T-helper 1 cell treated with Interleukin-12 subunit alpha and Interleukin-12 subunit beta and Interleukin-4 antibody, amounts not matched to agents 30 ng/mL and 1 ng/mL, for 36 hours (primary cell): ENCODE results near the gene TMEM184A. TPM values are rescaled to one million over a fixed set of nuclear protein-coding genes. Genes with fewer than 3 reads are reported as not detected.

Source experiments
- intact Hi-C: fragments of 100-400 bp; cut with micrococcal nuclease; formaldehyde crosslinking; loops from one replicate; pipeline ENCODE4 v1.15.1; 2024
- total RNA-seq: library from RNA; stranded (reverse); gene quantifications from 2 replicates; pipeline ENCODE4 v1.2.3, GENCODE V29; 2022

TMEM184A gene
- total RNA-seq, 1 donor from 2014 or later, result not detected

DNA sequence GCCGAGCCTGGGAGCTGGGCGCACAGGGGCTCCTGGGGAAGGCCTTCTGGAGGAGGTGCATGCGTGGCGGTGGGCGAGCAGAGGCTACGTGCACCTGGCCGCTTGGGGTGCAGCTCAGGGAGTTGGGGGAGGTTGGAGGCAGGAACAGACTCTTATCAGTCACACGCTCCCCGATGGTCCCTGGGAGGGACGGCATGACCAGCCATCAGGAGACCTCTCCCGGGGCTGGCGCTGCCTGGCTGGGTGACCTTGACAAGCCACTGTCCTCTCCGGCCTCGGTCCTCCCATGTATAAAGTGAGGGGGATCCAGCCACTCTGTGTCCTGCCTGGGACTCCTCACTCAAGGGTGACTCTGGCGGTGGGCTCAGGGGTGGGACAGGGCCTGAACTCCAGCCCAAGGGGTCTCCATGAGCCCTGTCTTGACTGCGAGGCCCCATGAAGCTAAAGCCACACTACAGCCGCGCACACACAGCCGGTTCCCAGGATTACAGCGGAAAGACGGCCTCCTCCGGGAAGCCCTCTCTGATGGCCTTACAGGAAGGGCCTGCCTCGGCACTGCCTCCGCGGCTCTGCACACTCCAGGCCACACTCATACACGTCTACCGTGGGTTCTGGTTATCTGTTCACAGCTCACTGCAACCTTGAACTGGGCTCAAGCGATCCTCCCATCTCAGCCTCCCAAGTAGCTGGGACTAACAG, 2.3 kb downstream of the TMEM184A start:
- intact Hi-C loops, result no loop called here

GRCh38 chr7:1552200-1552599, 3.8 kb downstream of the TMEM184A start:
- intact Hi-C loops, result no loop called here

- intact Hi-C loops, result no loop called here
Measured at GRCh38 chr7:1550846-1551155, 5.2 kb downstream of the TMEM184A start.

DNA sequence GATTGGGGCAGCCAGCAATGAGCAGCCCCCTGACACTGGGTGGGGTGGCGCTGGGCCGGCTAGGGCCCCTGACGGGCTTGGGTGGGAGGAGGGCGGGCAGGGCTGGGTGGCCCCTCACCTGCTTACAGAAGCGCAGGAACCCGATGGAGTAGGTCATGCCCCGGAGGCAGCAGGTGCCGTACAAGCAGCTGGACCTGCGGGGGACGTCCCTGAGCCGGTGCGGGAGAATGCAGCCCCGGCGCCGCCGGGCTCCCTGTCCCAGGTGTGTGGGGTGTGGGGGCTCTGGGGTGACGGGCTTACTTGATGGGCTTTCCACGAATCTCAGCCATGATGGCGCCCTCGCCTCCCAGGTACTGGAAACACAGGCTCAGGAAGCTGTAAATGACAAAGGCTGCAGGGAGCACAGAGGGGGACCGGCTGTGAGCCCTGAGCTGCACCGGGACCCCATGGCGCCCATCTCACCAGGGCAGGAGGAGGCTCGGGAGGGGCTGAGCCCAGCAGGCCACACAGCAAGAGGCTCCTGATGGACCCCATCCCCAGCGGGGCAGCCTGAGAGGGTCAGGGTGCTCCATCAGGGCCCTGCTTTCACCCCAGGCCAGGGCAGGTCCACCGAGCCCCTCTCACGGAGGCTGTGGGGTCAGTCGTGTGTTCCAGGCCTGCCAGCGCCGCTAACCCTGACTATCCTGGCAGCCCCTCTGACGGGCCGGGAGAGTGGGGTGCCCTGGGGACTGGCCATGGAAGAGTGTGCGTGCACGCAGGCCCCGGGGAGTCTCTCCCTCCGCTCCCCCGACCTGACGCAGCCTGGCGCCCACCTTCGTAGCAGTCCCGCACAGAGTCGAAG, 5.8 kb downstream of the TMEM184A start:
- intact Hi-C loops, result no loop called here

GRCh38 chr7:1549357-1550004, 6.5 kb downstream of the TMEM184A start:
- intact Hi-C loops, result no loop called here

GRCh38 chr7:1548944-1549343, 7.1 kb downstream of the TMEM184A start:
- intact Hi-C loops, result no loop called here

DNA sequence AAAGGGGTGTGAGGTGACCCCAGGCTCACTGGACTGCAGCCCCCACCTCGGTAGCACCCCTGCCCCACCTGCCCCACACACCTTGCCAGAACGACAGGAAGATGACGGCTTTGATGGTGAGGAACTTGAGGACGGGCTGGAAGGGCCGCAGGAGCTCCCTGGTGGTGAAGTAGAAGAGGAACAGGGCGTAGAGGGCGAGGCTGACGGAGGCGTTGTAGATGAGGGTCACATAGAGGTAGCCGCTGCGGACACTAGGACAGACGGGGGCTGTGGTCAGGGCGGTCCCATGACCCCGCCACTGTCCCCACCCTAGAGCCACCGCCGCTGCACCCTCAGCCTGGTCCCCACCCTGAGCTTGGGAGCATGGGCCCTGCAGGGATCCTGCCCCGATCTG, 7.6 kb downstream of the TMEM184A start:
- intact Hi-C loops, result no loop called here

- intact Hi-C loops, result no loop called here
Measured at GRCh38 chr7:1547777-1548437, 8.1 kb downstream of the TMEM184A start.

- intact Hi-C loops, result no loop called here
Measured at GRCh38 chr7:1546909-1547776, 8.9 kb downstream of the TMEM184A start.

DNA sequence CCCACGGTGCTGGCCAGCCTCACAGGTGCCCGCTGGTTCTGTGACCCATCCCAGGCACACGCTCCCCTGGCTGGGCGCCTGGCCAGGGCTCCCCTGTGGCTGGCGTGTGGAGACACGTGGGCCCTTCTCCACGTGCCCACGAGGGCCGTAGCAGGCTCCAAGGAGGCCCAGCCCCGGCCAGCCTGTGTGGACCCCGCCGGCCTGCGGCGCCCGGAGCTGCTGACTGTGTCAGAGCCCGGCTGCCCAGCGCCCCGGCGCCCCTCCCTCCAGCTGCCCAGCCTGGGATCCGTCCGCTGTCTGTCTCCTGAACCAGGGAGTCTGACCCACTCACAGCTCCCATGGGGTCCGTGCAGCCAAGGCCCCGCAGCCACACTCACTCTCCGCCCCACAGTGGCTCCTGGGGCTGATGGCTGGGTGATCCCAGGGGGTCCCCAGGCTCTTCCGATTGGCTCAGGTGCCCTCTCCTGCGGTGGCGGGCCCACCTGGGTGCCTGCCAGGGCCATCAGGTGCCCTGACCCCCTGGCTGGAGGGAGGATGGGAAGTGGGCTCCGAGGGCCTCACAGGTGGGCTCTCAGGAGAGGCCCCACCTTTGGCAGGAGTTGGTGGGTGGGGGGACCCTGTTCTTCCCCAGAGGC, 9.6 kb downstream of the TMEM184A start:
- intact Hi-C loops, result no loop called here

DNA sequence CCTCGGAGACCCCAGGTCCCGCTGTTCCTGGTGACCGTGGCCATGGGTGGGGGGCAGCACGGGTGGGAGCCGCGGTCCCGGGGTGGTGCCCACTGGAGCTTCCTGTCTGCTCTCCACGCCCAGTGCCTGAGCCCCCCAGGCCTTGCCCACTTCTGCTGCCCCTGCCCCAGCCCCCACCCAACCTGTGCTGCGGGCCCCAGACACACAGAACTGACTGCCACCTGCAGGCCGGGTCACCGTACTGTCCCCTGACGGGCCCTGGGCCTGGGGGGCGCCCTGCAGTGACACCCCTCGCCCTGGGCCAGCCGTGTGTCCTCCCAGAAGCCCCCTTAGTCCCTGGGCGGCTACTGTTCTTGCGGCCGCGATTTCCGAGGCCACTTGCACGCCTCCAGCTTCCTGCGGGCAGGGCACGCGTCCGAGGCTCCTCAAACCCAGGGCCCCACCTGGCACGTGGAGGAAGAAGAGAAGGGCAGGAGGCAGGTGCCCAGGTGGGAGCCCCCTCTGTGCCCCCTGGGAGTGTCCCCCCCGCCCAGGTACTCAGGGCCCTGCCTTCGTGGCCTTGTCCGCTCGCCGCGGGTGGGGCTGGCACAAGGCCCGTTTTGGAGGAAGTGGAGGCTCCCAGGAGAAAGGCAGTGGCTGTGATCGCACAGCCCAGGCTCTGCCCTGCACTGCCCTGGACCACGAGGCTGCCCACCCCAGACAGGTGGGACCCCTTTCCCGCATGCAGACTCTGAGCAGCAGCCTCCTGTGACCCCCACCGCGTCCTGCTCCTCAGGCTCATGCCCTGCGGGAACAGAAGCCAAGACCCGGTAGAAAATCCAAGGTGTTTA, 10.4 kb downstream of the TMEM184A start:
- intact Hi-C loops, result no loop called here

GRCh38 chr7:1544896-1545416, 11.0 kb downstream of the TMEM184A start:
- intact Hi-C loops, result no loop called here

- intact Hi-C loops, result no loop called here
Measured at GRCh38 chr7:1544178-1544895, 11.7 kb downstream of the TMEM184A start.

DNA sequence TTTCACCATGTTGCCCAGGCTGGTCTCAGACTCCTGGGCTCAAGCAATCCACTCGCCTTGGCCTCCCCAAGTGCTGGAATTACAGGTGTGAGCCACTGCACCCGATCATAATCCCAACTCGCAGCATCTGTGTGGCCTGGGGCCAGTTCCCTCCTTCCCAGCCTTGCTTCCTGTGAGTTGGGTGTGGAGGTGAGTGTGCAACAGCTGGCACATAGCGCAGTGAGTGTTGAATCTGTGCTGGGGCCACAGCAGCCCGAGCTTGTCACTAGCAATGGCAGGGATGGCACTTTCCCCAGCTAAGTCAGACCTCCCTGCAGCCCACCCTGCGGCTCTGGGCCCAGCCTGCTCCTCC, 12.2 kb downstream of the TMEM184A start:
- intact Hi-C loops, result no loop called here

DNA sequence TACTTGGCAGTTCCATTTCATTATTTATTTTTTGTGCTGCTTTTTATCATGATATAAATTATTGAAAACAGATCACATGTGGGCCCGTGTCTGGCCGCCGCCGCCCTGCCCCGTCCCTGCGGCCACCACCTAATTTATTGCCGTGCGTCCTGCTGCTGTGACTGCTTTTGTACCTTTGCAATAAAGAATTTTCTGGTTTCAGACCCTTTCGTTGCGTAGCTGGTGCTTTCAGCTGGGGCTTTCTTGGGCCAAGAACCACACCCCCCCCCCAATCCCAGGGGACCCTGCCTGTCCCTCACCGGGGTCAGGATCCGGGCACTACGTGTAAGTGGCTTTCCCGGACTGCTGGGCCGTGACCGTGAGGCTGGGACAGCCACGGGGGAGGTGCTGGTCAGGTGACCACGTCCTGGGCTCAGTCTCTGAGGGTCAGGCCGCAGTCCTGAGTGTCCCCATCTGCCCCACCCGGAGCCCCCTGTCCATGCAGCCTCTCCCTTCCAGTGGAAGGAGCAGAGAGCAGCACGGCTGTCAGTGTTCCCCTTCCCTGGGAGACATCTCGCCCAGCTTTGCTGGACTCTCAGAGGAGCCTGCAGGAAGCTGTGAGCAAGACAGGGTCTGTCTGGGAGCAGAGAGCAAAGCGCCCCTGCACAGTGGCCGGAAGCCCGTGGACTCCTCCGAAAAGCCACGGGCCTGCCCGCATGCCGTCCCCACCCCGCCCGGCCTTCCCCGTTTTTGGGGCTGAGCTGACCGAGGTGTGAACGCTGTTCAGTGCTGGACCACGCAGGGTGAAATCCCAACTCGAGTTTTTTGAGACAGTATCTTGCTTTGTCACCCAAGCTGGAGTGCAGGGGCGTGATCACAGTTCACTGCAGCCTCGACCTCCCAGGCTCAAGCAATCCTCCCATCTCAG, 12.9 kb downstream of the TMEM184A start:
- intact Hi-C loops, result no loop called here

DNA sequence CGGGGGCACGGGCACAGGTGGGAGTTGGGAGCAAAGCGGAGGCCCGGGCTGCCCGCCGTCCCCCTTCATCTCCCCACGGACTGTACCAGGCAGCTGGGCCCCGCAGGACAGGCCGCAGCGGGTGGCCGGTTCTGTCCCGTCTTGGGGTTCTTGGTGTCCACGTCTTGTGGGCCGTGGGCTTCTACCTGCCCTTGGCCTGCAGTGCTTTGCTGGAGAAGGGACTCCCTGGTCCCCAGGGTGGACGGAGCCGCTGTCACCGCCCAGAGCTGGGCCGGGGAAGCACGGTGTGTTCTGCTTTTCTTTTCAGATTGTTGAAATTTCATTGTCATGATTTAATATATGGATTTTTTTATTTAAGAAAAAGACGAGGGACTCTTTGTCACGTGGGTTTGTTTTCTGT, 13.7 kb downstream of the TMEM184A start:
- intact Hi-C loops, result no loop called here

DNA sequence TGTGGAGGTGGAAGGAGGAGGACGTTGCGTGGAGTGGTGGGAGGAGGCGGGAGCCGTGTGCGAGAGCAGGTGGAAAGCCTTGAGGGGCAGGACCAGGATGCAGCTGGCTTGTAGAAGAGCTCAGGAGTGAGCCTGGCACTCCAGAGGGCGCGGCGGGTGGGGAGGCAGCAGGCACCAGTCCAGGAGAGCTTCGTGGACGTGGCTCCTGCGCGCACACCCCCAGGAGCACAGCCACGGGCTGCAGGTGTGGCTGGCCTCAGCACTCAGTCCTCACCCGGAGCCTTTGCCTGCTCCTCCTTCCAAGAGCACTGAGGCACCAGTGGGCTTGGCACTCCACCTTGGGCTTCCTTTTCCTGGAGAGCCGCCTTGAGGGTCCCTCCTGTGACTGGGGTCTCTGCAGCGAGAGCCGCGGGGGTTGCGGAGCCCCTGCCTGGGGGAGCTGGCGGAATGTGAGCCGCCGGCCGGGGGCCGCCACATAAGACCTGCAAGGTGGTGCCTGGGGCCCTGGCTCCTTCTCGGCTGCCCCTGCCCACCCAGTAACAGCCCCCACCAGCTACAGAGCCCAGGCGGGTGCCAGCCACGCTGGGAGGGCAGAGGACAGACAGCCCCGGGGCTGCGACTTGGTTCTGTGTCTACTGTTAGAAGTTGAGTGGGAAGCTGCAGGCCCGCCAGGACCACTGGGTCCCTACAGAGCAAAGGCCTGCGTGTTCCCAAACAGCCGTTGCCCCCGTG, 14.4 kb downstream of the TMEM184A start:
- intact Hi-C loops, result no loop called here
